OCI-LY7 (cell line): ENCODE measurements around the gene PRR5L.

Experiments
- CTCF ChIP-seq: fragments of 200-600 bp; sonication (generic); conservative IDR thresholded peaks from 2 replicates; pipeline ENCODE4 v1.5.1; 2014; ENCODE audit warnings: mild to moderate bottlenecking, antibody characterized with exemption, low read length, moderate library complexity, mixed read lengths
- EZH2phosphoT487 ChIP-seq: fragments of 200-600 bp; sonication (generic); IDR thresholded peaks from 2 replicates; pipeline ENCODE4 v1.6.1; 2018; ENCODE audit warnings: low read depth, borderline replicate concordance, mild to moderate bottlenecking, mixed run types, antibody characterized with exemption, low read length, moderate library complexity, mixed read lengths

GRCh38 chr11:36292311-36292722 lies 3.8 kb upstream of the PRR5L start:
- TF ChIP-seq CTCF: peak; percentile 86
- no peak for TF ChIP-seq EZH2phosphoT487
